ENCODE measurements around the gene DDX47. TPM values are rescaled to one million over a fixed set of nuclear protein-coding genes. Genes with fewer than 3 reads are reported as not detected.

The DDX47 gene
- 10 to 100 TPM; 49.1 to 53.2 TPM for total RNA-seq

GRCh38 chr12:12813120-12814101 lies at the start of gene DDX47:
Gene DDX47, plus strand, starts transcription at chr12:12813346. Its CDS starts 22 bp downstream, at chr12:12813368.
- H3K27ac Mint-ChIP-seq = peak within 1 kb of the TSS; percentile 85
- peak; percentile 97 for DNase-seq
- ChIA-PET CTCF (interaction anchor here (0.5 to 7.0 kb wide), 16 partner anchors 9 to 456 kb away, joined by 3 to 57 read pairs (median 4); partner anchors contain the start of gene BORCS5), POLR2A (interaction anchor here (0.6 to 4.8 kb wide), 15 partner anchors 10 to 273 kb away, joined by 3 to 38 read pairs (median 4); no protein-coding TSS in a partner anchor)
- peak within 1 kb of the TSS; percentile 93 for H3K4me3 Mint-ChIP-seq
- no peaks in the 10 kb centered on the region for H3K9me3 Mint-ChIP-seq
- no peaks in the 10 kb centered on the region for H3K27me3 Mint-ChIP-seq
- peaks cover 77% of the 10 kb centered on the region for H3K4me1 Mint-ChIP-seq
- H3K36me3 Mint-ChIP-seq (ENCODE audit: low read depth) = peaks cover 42% of the 10 kb centered on the region

GRCh38 chr12:12764824-12765223 lies 48.3 kb upstream of the DDX47 start:
- CTCF ChIA-PET = no interaction called here
- no peak overlapping the region for H3K27ac Mint-ChIP-seq

GRCh38 chr12:12770262-12770661 lies 42.9 kb upstream of the DDX47 start:
- Mint-ChIP-seq H3K27me3 (no peaks in the 10 kb centered on the region), H3K36me3 (ENCODE audit: low read depth) (peaks cover 19% of the 10 kb centered on the region), H3K4me3 (no peak overlapping the region), H3K9me3 (peaks cover 11% of the 10 kb centered on the region), H3K27ac (no peak overlapping the region), H3K4me1 (no peaks in the 10 kb centered on the region)
- ChIA-PET CTCF (no interaction called here), POLR2A (no interaction called here)
- DNase-seq = no peak

More at GRCh38 chr12:12764824-12765223, 48.3 kb upstream of the DDX47 start:
- POLR2A ChIA-PET = no interaction called here
- no peak for DNase-seq
- Mint-ChIP-seq H3K36me3 (ENCODE audit: low read depth) (peaks cover 30% of the 10 kb centered on the region), H3K4me1 (no peaks in the 10 kb centered on the region), H3K9me3 (peaks cover 7% of the 10 kb centered on the region), H3K4me3 (no peak overlapping the region), H3K27me3 (no peaks in the 10 kb centered on the region)

GRCh38 chr12:12774791-12775190 lies 38.4 kb upstream of the DDX47 start:
- CTCF ChIA-PET = interaction anchor here (1.1 kb wide), 1 partner anchor 30 kb away, joined by 3 read pairs; no protein-coding TSS in a partner anchor
- POLR2A ChIA-PET = no interaction called here
- Mint-ChIP-seq H3K4me1 (no peaks in the 10 kb centered on the region), H3K9me3 (peaks cover 4% of the 10 kb centered on the region), H3K4me3 (no peak overlapping the region), H3K27me3 (no peaks in the 10 kb centered on the region), H3K27ac (no peak overlapping the region), H3K36me3 (ENCODE audit: low read depth) (peaks cover 5% of the 10 kb centered on the region)
- no peak for DNase-seq

- DNase-seq = no peak
- no peaks in the 10 kb centered on the region for H3K4me1 Mint-ChIP-seq
- ChIA-PET POLR2A (no interaction called here), CTCF (interaction anchor here (1.1 kb wide), 1 partner anchor 39 kb away, joined by 3 read pairs; no protein-coding TSS in a partner anchor)
- no peaks in the 10 kb centered on the region for H3K27me3 Mint-ChIP-seq
- no peak overlapping the region for H3K4me3 Mint-ChIP-seq
- H3K27ac Mint-ChIP-seq = no peak overlapping the region
- no peaks in the 10 kb centered on the region for H3K9me3 Mint-ChIP-seq
- H3K36me3 Mint-ChIP-seq (ENCODE audit: low read depth) = no peaks in the 10 kb centered on the region
Measured at GRCh38 chr12:12776261-12776660, 36.9 kb upstream of the DDX47 start.

GRCh38 chr12:12777092-12777491 lies 36.1 kb upstream of the DDX47 start:
- no peaks in the 10 kb centered on the region for H3K4me1 Mint-ChIP-seq
- H3K27ac Mint-ChIP-seq = no peak overlapping the region
- no peaks in the 10 kb centered on the region for H3K9me3 Mint-ChIP-seq
- no peak overlapping the region for H3K4me3 Mint-ChIP-seq
- ChIA-PET CTCF (no interaction called here), POLR2A (no interaction called here)
- DNase-seq = no peak
- H3K36me3 Mint-ChIP-seq (ENCODE audit: low read depth) = no peaks in the 10 kb centered on the region
- H3K27me3 Mint-ChIP-seq = no peaks in the 10 kb centered on the region

GRCh38 chr12:12779007-12779406 lies 34.1 kb upstream of the DDX47 start:
- Mint-ChIP-seq H3K4me3 (no peak overlapping the region), H3K27ac (no peak overlapping the region), H3K9me3 (no peaks in the 10 kb centered on the region), H3K4me1 (no peaks in the 10 kb centered on the region), H3K27me3 (no peaks in the 10 kb centered on the region), H3K36me3 (ENCODE audit: low read depth) (peaks cover 4% of the 10 kb centered on the region)
- POLR2A ChIA-PET = no interaction called here
- CTCF ChIA-PET = no interaction called here
- DNase-seq = no peak

GRCh38 chr12:12779529-12779928 lies 33.6 kb upstream of the DDX47 start:
- H3K27me3 Mint-ChIP-seq = no peaks in the 10 kb centered on the region
- H3K27ac Mint-ChIP-seq = no peak overlapping the region
- no peaks in the 10 kb centered on the region for H3K9me3 Mint-ChIP-seq
- CTCF ChIA-PET = no interaction called here
- no peak overlapping the region for H3K4me3 Mint-ChIP-seq
- peaks cover 4% of the 10 kb centered on the region for H3K4me1 Mint-ChIP-seq
- no peak for DNase-seq
- POLR2A ChIA-PET = no interaction called here
- peaks cover 4% of the 10 kb centered on the region for H3K36me3 Mint-ChIP-seq (ENCODE audit: low read depth)

- H3K9me3 Mint-ChIP-seq = no peaks in the 10 kb centered on the region
- ChIA-PET CTCF (interaction anchor here (0.6 kb wide), 1 partner anchor 54 kb away, joined by 5 read pairs; no protein-coding TSS in a partner anchor), POLR2A (interaction anchor here (7.1 kb wide), 1 partner anchor 21 kb away, joined by 50 read pairs; no protein-coding TSS in a partner anchor)
- H3K4me3 Mint-ChIP-seq = no peak overlapping the region
- H3K27ac Mint-ChIP-seq = no peak overlapping the region
- H3K36me3 Mint-ChIP-seq (ENCODE audit: low read depth) = peaks cover 4% of the 10 kb centered on the region
- H3K4me1 Mint-ChIP-seq = peaks cover 40% of the 10 kb centered on the region
- H3K27me3 Mint-ChIP-seq = no peaks in the 10 kb centered on the region
- DNase-seq = no peak
Measured at GRCh38 chr12:12784116-12784515, 29.0 kb upstream of the DDX47 start.

- Mint-ChIP-seq H3K27ac (no peak within 1 kb of the TSS), H3K36me3 (ENCODE audit: low read depth) (peaks cover 4% of the 10 kb centered on the region), H3K4me3 (peak within 1 kb of the TSS; percentile 65), H3K4me1 (peaks cover 43% of the 10 kb centered on the region), H3K27me3 (no peaks in the 10 kb centered on the region), H3K9me3 (no peaks in the 10 kb centered on the region)
- POLR2A ChIA-PET = interaction anchor here (3.3 to 7.1 kb wide), 2 partner anchors 19 to 69 kb away, joined by 11 to 50 read pairs; no protein-coding TSS in a partner anchor
- DNase-seq = no peak
- CTCF ChIA-PET = no interaction called here
Measured at GRCh38 chr12:12784911-12785814, 28.0 kb upstream of the DDX47 start, which contains the start of gene APOLD1. Gene APOLD1, plus strand, starts transcription at chr12:12785659. Its CDS starts 33 bp downstream, at chr12:12785692.

- H3K27ac Mint-ChIP-seq = no peak overlapping the region
- CTCF ChIA-PET = interaction anchor here (0.6 to 4.7 kb wide), 10 partner anchors 18 to 426 kb away, joined by 3 to 57 read pairs (median 6); partner anchors contain the start of gene DDX47
- H3K36me3 Mint-ChIP-seq (ENCODE audit: low read depth) = peaks cover 4% of the 10 kb centered on the region
- H3K4me1 Mint-ChIP-seq = peaks cover 43% of the 10 kb centered on the region
- no peaks in the 10 kb centered on the region for H3K27me3 Mint-ChIP-seq
- H3K9me3 Mint-ChIP-seq = no peaks in the 10 kb centered on the region
- POLR2A ChIA-PET = interaction anchor here (1.0 to 7.1 kb wide), 9 partner anchors 18 to 429 kb away, joined by 3 to 50 read pairs (median 11); partner anchors contain the start of genes BORCS5 and DDX47
- H3K4me3 Mint-ChIP-seq = peak overlapping the region; percentile 65
- DNase-seq = no peak
Measured at GRCh38 chr12:12786351-12786705, 26.8 kb upstream of the DDX47 start.
